Activated CD4-positive, alpha-beta memory T cell treated with anti-CD3 and anti-CD28 coated beads, Interleukin-2, amount 10 ng/mL, durations not matched to agents 7 days and 5 days (primary cell): ENCODE data around the gene CLRN3. TPM values are rescaled to one million over a fixed set of nuclear protein-coding genes. Genes with fewer than 3 reads are reported as not detected.

Experiments
- CTCF ChIA-PET: fragments of 350-600 bp; sonication (Branson Sonifier 250); formaldehyde crosslinking; loops from one replicate; lab custom pipeline; 2021; ENCODE audit warnings: antibody characterized with exemption, inconsistent platforms; lab: Charles Lee
- POLR2A ChIA-PET: fragments of 350-600 bp; sonication (Branson Sonifier 250); formaldehyde crosslinking; loops from one replicate; lab custom pipeline; 2021; ENCODE audit warnings: antibody characterized with exemption; lab: Charles Lee
- DNase-seq: peaks from one replicate; pipeline ENCODE4 v3.0.0-alpha.2; 2020
- H3K27ac Mint-ChIP-seq: one replicate; pipeline ENCODE4 v1.8.0; 2021; ENCODE audit warnings: mild to moderate bottlenecking, mixed read lengths
- H3K27me3 Mint-ChIP-seq: one replicate; pipeline ENCODE4 v1.8.0; 2021; ENCODE audit warnings: mixed read lengths
- H3K36me3 Mint-ChIP-seq: one replicate; pipeline ENCODE4 v1.8.0; 2021; ENCODE audit warnings: low read depth, mixed read lengths
- H3K4me1 Mint-ChIP-seq: one replicate; pipeline ENCODE4 v1.8.0; 2021; ENCODE audit warnings: mixed read lengths
- H3K4me3 Mint-ChIP-seq: one replicate; pipeline ENCODE4 v1.8.0; 2021; ENCODE audit warnings: mild to moderate bottlenecking, mixed read lengths
- H3K9me3 Mint-ChIP-seq: one replicate; pipeline ENCODE4 v1.8.0; 2021; ENCODE audit warnings: mixed read lengths
- total RNA-seq, 2 experiments: library from RNA; stranded (reverse); gene quantifications; one replicate each; pipeline ENCODE4 v1.2.3, GENCODE V29; 2021

CLRN3 gene
- total RNA-seq, 2 experiments from 2014 or later = not detected

DNA sequence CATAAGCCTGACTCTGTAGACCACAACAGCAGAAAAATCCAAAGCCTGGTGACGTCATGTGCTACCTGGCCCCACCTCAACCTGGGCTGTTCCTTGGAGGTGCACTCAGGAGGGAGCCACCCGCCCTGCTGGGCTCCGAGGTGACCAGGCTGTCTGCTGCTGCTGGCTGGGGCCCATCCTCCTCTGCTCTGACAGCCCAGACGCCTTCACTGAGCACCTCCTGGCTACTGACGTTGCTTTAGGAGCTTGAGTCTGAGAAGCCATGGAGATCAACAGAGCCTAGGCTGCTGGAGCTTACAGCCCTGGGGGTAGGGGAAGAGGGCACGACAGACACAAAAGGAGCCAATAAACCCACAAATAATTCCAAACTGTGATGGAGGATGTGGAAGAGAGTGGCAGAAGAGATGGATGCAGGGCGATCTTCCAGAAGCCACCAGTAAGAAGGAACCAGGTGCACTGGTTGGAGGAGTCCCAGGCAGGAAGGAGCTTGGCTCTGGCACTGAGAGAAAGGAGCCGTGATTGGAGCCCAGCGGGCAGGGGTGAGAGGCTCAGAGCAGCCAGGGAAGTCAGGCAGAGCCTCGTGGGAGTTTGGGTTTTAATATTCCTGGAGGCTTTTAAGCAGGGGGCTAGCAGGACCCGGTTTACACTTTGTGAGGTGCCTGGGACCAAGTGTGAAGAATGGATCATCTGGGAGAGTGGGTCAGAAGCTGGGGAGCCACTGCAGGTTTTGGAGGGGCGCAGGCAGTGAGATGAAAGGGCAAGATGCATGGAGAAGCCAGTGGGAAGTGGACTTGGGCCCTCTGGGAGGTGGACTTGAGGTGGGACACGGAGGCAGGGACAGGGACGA is 12.5 kb upstream of the CLRN3 start:
- Mint-ChIP-seq H3K27ac (no peak overlapping the region), H3K36me3 (no peaks in the 10 kb centered on the region), H3K27me3 (peaks cover 40% of the 10 kb centered on the region), H3K4me3 (no peak overlapping the region), H3K4me1 (peaks cover 12% of the 10 kb centered on the region), H3K9me3 (no peaks in the 10 kb centered on the region)
- ChIA-PET POLR2A (interaction anchor here (1.5 kb wide), 1 partner anchor 86 kb away, joined by 3 read pairs; no protein-coding TSS in a partner anchor), CTCF (interaction anchor here (1.0 to 3.7 kb wide), 8 partner anchors 13 to 273 kb away, joined by 3 to 76 read pairs (median 8); partner anchors contain the start of gene CLRN3)
- DNase-seq = no peak

DNA sequence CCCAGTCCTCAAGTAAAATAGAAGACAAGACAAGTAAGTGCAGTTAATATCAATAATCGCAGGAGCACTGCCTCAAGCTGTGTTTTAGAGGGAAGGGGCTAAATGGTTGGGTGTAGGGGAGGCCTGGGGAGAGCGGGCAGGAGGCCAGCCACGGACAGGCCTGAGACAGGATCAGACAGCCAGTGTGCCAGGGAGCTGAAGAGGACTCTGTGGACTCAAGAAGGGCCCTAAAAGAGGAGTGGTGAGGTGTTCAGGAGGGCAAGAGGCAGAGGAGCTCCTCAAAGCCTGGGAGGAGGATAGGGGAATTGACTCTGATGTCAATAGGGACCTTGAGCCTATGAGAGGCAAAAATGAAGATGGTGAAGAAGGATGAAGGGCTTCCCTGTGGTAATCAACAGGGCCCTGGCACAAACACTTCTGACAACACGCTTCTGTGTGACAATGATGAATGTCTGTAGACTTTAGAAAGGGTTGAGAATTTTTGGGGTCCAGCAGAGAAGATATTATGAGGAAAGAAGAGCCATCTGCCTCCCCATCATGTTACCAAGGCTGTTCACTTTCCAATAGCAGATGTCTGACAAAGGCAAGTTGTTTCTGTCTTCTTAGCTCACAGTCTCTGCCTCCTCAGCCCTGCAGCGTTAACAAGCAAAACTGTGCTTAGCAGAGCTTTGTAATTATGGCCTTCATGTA is 11.7 kb upstream of the CLRN3 start:
- H3K36me3 Mint-ChIP-seq = no peaks in the 10 kb centered on the region
- H3K4me3 Mint-ChIP-seq = no peak overlapping the region
- no peaks in the 10 kb centered on the region for H3K9me3 Mint-ChIP-seq
- H3K27me3 Mint-ChIP-seq = peaks cover 42% of the 10 kb centered on the region
- H3K4me1 Mint-ChIP-seq = peaks cover 18% of the 10 kb centered on the region
- ChIA-PET POLR2A (no interaction called here), CTCF (interaction anchor here (1.0 to 3.7 kb wide), 3 partner anchors 106 to 274 kb away, joined by 3 to 76 read pairs (median 22); no protein-coding TSS in a partner anchor)
- DNase-seq = no peak
- H3K27ac Mint-ChIP-seq = no peak overlapping the region

- ChIA-PET CTCF (interaction anchor here (1.0 to 3.7 kb wide), 2 partner anchors 107 to 275 kb away, joined by 3 to 76 read pairs; no protein-coding TSS in a partner anchor), POLR2A (no interaction called here)
- peaks cover 19% of the 10 kb centered on the region for H3K4me1 Mint-ChIP-seq
- DNase-seq = no peak
- no peaks in the 10 kb centered on the region for H3K36me3 Mint-ChIP-seq
- H3K9me3 Mint-ChIP-seq = no peaks in the 10 kb centered on the region
- no peak overlapping the region for H3K27ac Mint-ChIP-seq
- H3K4me3 Mint-ChIP-seq = no peak overlapping the region
- peaks cover 46% of the 10 kb centered on the region for H3K27me3 Mint-ChIP-seq
Observed at GRCh38 chr10:127903789-127904188, 11.0 kb upstream of the CLRN3 start.

DNA sequence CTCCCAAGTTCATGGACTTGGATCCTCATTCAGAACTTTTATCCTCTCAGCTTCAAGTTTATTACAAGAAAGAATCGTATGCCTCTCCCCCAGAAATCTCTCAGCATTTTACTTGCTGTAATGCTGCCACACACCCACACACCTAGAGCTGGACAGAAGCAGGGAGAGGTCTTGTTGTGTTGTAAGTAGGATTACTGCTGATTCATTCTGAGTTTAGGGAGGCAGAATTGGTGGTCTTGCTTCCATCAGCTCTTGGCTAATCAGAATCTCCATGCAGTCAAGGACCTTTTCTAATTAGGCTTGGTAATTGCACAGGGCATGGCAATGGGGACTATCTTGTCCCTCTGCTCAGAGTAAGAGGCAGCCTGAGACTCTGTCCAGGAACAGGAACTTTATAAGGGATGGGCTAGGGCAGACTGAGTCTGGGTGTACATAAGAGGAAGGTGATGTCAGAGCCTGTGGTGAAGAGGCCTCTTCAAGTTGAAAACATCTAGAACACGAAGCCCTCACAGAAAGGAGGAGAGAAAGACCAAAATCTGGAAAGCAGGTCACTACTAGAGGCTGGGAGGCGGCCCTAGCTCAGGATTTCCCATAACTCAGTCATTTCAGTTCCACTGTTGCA is 7.1 kb upstream of the CLRN3 start:
- no peak for DNase-seq
- Mint-ChIP-seq H3K4me3 (no peak overlapping the region), H3K4me1 (peaks cover 16% of the 10 kb centered on the region), H3K36me3 (peaks cover 5% of the 10 kb centered on the region), H3K27ac (no peak overlapping the region), H3K9me3 (peaks cover 2% of the 10 kb centered on the region), H3K27me3 (peaks cover 36% of the 10 kb centered on the region)
- CTCF ChIA-PET = interaction anchor here (0.7 to 1.9 kb wide), 4 partner anchors 12 to 313 kb away, joined by 3 to 4 read pairs (median 4); no protein-coding TSS in a partner anchor
- POLR2A ChIA-PET = no interaction called here

GRCh38 chr10:127897177-127897576 is 4.4 kb upstream of the CLRN3 start:
- Mint-ChIP-seq H3K36me3 (peaks cover 5% of the 10 kb centered on the region), H3K27ac (no peak overlapping the region), H3K4me1 (peaks cover 19% of the 10 kb centered on the region), H3K9me3 (peaks cover 2% of the 10 kb centered on the region), H3K27me3 (peaks cover 41% of the 10 kb centered on the region), H3K4me3 (no peak overlapping the region)
- POLR2A ChIA-PET = no interaction called here
- CTCF ChIA-PET = no interaction called here
- DNase-seq = no peak

DNA sequence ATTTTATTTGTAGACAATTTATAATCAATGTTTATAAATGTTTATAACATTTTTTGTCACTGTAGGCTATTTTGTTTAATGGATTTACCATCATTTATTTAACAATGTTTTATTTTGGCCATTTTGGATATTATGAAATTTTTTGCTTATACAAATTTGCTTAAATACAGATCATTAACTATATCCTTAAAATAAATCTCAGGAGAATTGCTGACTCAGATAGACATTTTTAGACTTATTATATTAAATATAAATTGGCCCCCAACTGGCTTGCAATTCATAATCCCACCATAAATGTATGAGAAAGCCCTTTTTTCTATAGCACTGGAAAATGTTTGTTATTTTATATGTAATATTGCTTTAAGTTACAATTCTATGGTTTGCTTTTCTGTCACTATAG is 3.8 kb upstream of the CLRN3 start:
- Mint-ChIP-seq H3K4me3 (no peak overlapping the region), H3K9me3 (peaks cover 2% of the 10 kb centered on the region), H3K36me3 (peaks cover 5% of the 10 kb centered on the region), H3K4me1 (peaks cover 19% of the 10 kb centered on the region), H3K27ac (no peak overlapping the region), H3K27me3 (peaks cover 43% of the 10 kb centered on the region)
- DNase-seq = no peak
- POLR2A ChIA-PET = no interaction called here
- CTCF ChIA-PET = no interaction called here

GRCh38 chr10:127894146-127894545 is 1.4 kb upstream of the CLRN3 start:
- CTCF ChIA-PET = interaction anchor here (1.3 to 2.2 kb wide), 3 partner anchors 117 to 318 kb away, joined by 3 to 7 read pairs (median 6); no protein-coding TSS in a partner anchor
- POLR2A ChIA-PET = no interaction called here
- H3K4me3 Mint-ChIP-seq = no peak overlapping the region
- peaks cover 15% of the 10 kb centered on the region for H3K4me1 Mint-ChIP-seq
- H3K27me3 Mint-ChIP-seq = peaks cover 45% of the 10 kb centered on the region
- DNase-seq = no peak
- H3K36me3 Mint-ChIP-seq = peaks cover 5% of the 10 kb centered on the region
- H3K27ac Mint-ChIP-seq = no peak overlapping the region
- H3K9me3 Mint-ChIP-seq = peaks cover 2% of the 10 kb centered on the region

DNA sequence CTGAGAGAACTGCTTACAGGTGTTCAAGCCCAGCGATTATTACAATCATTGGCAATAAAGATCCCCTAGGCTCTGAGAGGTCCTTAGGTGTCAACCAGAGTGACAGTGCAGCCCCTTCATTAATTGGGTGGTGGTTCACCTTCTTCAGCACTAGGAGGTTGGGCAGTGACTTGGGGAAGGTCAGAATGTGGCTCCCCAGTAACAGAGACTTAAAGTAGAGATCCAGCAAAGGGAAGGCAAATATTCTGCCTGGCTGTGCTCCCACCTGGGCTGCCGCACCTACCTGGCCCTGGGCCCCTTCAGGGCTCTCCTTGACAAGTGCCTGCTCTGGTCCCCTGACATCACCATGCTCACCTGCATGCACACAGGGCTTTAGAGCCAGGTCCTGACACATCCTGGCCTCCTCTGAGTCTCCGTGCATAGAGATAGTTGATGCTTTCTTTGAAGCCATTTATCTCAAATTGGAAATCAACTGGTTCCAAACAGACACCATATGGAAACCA is 1.9 kb downstream of the CLRN3 start:
- Mint-ChIP-seq H3K36me3 (no peaks in the 10 kb centered on the region), H3K4me3 (no peak overlapping the region), H3K9me3 (no peaks in the 10 kb centered on the region), H3K27me3 (peaks cover 35% of the 10 kb centered on the region), H3K4me1 (peaks cover 21% of the 10 kb centered on the region), H3K27ac (no peak overlapping the region)
- no peak for DNase-seq
- CTCF ChIA-PET = interaction anchor here (1.6 to 2.0 kb wide), 3 partner anchors 15 to 120 kb away, joined by 6 to 8 read pairs (median 7); partner anchors contain the start of gene PTPRE
- POLR2A ChIA-PET = no interaction called here

DNA sequence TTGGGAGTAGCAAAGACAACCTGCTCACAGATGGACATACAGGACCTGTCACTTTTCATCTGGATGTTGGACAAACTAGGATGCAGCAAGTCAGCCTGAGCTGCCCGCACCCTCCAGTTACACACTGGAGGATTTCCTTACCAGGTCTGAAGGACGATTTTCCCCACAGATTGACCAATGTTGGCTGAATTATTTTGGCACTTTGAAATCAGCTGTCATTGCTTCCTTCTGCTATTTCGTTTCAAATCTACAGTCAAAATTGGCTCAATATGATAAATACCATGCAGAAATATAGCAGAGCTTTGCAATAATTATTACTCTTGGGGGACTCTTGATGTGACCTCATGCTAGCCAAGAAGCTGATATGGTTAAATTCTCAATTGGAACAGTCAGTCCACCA is 2.5 kb downstream of the CLRN3 start:
- no peak for DNase-seq

GRCh38 chr10:127889605-127890195 is 3.0 kb downstream of the CLRN3 start:
- H3K9me3 Mint-ChIP-seq = no peaks in the 10 kb centered on the region
- peaks cover 36% of the 10 kb centered on the region for H3K27me3 Mint-ChIP-seq
- CTCF ChIA-PET = interaction anchor here (0.7 to 1.6 kb wide), 4 partner anchors 17 to 180 kb away, joined by 3 to 8 read pairs (median 4); partner anchors contain the start of gene PTPRE
- POLR2A ChIA-PET = interaction anchor here (1.2 kb wide), 1 partner anchor 9 kb away, joined by 5 read pairs; no protein-coding TSS in a partner anchor
- peaks cover 13% of the 10 kb centered on the region for H3K4me1 Mint-ChIP-seq
- H3K36me3 Mint-ChIP-seq = no peaks in the 10 kb centered on the region
- DNase-seq = no peak
- H3K27ac Mint-ChIP-seq = no peak overlapping the region
- no peak overlapping the region for H3K4me3 Mint-ChIP-seq

More for the DNA sequence above, 2.5 kb downstream of the CLRN3 start:
- POLR2A ChIA-PET = interaction anchor here (1.2 kb wide), 1 partner anchor 9 kb away, joined by 5 read pairs; no protein-coding TSS in a partner anchor
- Mint-ChIP-seq H3K27me3 (peaks cover 38% of the 10 kb centered on the region), H3K4me3 (no peak overlapping the region), H3K9me3 (no peaks in the 10 kb centered on the region), H3K36me3 (no peaks in the 10 kb centered on the region), H3K4me1 (peaks cover 18% of the 10 kb centered on the region), H3K27ac (no peak overlapping the region)
- CTCF ChIA-PET = interaction anchor here (0.7 to 1.6 kb wide), 3 partner anchors 16 to 121 kb away, joined by 3 to 8 read pairs (median 3); partner anchors contain the start of gene PTPRE

DNA sequence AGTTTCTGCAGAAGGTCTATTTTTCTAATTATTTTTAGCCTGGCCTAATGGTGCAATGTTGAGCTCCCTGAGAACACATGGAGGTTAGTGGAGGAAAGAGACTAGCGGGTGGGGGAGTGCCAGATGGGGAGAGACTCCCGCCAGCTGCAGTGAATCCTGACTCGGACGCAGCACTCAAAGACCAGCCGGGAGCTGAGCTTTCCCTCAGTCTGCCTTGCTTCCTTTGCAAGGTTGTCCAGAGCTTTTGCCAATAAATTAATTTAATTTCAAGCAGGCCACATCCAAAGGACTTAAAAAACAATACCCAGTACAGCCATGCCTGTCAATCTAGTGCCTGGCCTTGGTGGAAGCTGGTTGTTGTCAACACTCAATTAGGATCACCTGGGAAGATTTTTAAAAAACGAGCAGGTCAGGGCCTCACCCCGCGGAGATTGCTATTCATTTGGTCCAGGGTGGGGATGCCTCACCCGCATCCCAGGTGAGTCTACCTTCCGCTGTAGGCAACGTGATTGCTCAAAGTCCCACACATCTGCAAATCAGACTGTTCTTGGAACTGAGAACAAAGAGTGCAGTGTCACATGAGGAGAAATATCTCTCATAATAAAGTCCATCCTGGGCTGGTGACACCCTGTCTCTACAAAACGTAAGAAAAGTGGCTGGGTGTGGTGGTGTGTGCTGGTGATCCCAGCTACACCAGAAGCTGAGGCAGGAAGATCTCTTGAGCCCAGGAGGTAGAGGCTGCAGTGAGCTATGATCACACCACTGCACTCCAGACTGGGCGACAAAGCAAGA is 4.0 kb downstream of the CLRN3 start:
- ChIA-PET POLR2A (no interaction called here), CTCF (interaction anchor here (1.4 to 2.1 kb wide), 3 partner anchors 11 to 181 kb away, joined by 4 to 5 read pairs (median 4); no protein-coding TSS in a partner anchor)
- Mint-ChIP-seq H3K27me3 (peaks cover 31% of the 10 kb centered on the region), H3K27ac (no peak overlapping the region), H3K4me3 (no peak overlapping the region), H3K36me3 (no peaks in the 10 kb centered on the region), H3K9me3 (no peaks in the 10 kb centered on the region), H3K4me1 (peaks cover 11% of the 10 kb centered on the region)
- no peak for DNase-seq
